ENCODE results near the gene VGLL3.

Gene VGLL3

DNA sequence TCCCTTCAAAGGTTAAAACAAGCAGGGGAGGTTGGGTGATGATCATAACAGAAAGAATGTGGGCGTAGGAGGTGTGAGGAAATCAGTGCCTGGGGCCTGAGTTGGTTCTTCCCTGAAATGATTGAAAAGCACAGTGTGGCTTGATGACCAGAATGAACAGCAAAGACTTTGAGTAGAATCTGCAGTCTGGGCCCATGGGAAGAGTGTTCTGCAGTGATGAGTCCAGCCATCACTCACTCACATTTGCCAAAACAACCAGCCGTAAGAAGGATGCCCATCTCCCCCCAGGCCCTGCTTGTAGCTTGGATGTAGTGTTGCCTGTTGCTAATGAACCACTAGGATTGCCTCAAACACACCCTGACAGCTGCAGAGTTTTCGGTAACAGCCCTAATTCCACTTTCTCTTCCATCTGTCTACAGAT, 67.9 kb downstream of the VGLL3 start:
- no peaks in the 10 kb centered on the region for H3K4me1 ChIP-seq (ENCODE audit: control extremely low read depth in 1 of 4, control insufficient read depth in 4 of 4, insufficient read depth in 4 of 4, low read length in 3 of 4)
- POLR2A ChIA-PET: no interaction called here
- H3K27me3 ChIP-seq (replicated peaks in 2 of 5; ENCODE audit: control insufficient read depth in 4 of 5, insufficient read depth in 5 of 5, low read length in 4 of 5): no peaks in the 10 kb centered on the region
- CTCF ChIA-PET: no interaction called here
- DNase-seq: no peak
- no peaks in the 10 kb centered on the region for H3K9me3 ChIP-seq (ENCODE audit: control extremely low read depth in 1 of 5, control insufficient read depth in 4 of 5, insufficient read depth in 2 of 5, low read depth in 1 of 5, low read length in 4 of 5)
- H3K4me3 ChIP-seq (ENCODE audit: control insufficient read depth in 1 of 7, extremely low read depth in 1 of 7, insufficient read depth in 4 of 7, low read depth in 2 of 7, low read length in 6 of 7): no peak overlapping the region
- H3K27ac ChIP-seq (ENCODE audit: insufficient read depth in 1 of 2, low read depth in 1 of 2, low read length in 2 of 2, poor library complexity in 1 of 2, severe bottlenecking in 2 of 2): no peak overlapping the region
- 58% methylated on average over 2 of the region's 3 CpGs for WGBS (ENCODE audit: insufficient coverage)
- H3K36me3 ChIP-seq (ENCODE audit: control insufficient read depth in 4 of 4, insufficient read depth in 4 of 4, low read length in 3 of 4): no peaks in the 10 kb centered on the region

GRCh38 chr3:86921971-86922680, 68.8 kb downstream of the VGLL3 start:
- no peaks in the 10 kb centered on the region for H3K27me3 ChIP-seq (replicated peaks in 2 of 5; ENCODE audit: control insufficient read depth in 4 of 5, insufficient read depth in 5 of 5, low read length in 4 of 5)
- no peak overlapping the region for H3K4me3 ChIP-seq (ENCODE audit: control insufficient read depth in 1 of 7, extremely low read depth in 1 of 7, insufficient read depth in 4 of 7, low read depth in 2 of 7, low read length in 6 of 7)
- H3K9me3 ChIP-seq (ENCODE audit: control extremely low read depth in 1 of 5, control insufficient read depth in 4 of 5, insufficient read depth in 2 of 5, low read depth in 1 of 5, low read length in 4 of 5): no peaks in the 10 kb centered on the region
- H3K27ac ChIP-seq (ENCODE audit: insufficient read depth in 1 of 2, low read depth in 1 of 2, low read length in 2 of 2, poor library complexity in 1 of 2, severe bottlenecking in 2 of 2): no peak overlapping the region
- H3K36me3 ChIP-seq (ENCODE audit: control insufficient read depth in 4 of 4, insufficient read depth in 4 of 4, low read length in 3 of 4): no peaks in the 10 kb centered on the region
- ChIA-PET CTCF (no interaction called here), POLR2A (no interaction called here)
- H3K4me1 ChIP-seq (ENCODE audit: control extremely low read depth in 1 of 4, control insufficient read depth in 4 of 4, insufficient read depth in 4 of 4, low read length in 3 of 4): no peaks in the 10 kb centered on the region
- WGBS (ENCODE audit: insufficient coverage): no CpG with 5 or more reads among the region's 1 CpG
- DNase-seq: no peak

GRCh38 chr3:86914670-86915069, 76.3 kb downstream of the VGLL3 start:
- Histone ChIP-seq H3K4me1 (ENCODE audit: control extremely low read depth in 1 of 4, control insufficient read depth in 4 of 4, insufficient read depth in 4 of 4, low read length in 3 of 4) (no peaks in the 10 kb centered on the region), H3K27me3 (replicated peaks in 2 of 5; ENCODE audit: control insufficient read depth in 4 of 5, insufficient read depth in 5 of 5, low read length in 4 of 5) (no peaks in the 10 kb centered on the region), H3K4me3 (ENCODE audit: control insufficient read depth in 1 of 7, extremely low read depth in 1 of 7, insufficient read depth in 4 of 7, low read depth in 2 of 7, low read length in 6 of 7) (no peak overlapping the region), H3K27ac (ENCODE audit: insufficient read depth in 1 of 2, low read depth in 1 of 2, low read length in 2 of 2, poor library complexity in 1 of 2, severe bottlenecking in 2 of 2) (no peak overlapping the region), H3K36me3 (ENCODE audit: control insufficient read depth in 4 of 4, insufficient read depth in 4 of 4, low read length in 3 of 4) (no peaks in the 10 kb centered on the region), H3K9me3 (ENCODE audit: control extremely low read depth in 1 of 5, control insufficient read depth in 4 of 5, insufficient read depth in 2 of 5, low read depth in 1 of 5, low read length in 4 of 5) (no peaks in the 10 kb centered on the region)
- ChIA-PET CTCF (no interaction called here), POLR2A (no interaction called here)
- DNase-seq: no peak
- 73% methylated on average over 1 of the region's 3 CpGs for WGBS (ENCODE audit: insufficient coverage)

DNA sequence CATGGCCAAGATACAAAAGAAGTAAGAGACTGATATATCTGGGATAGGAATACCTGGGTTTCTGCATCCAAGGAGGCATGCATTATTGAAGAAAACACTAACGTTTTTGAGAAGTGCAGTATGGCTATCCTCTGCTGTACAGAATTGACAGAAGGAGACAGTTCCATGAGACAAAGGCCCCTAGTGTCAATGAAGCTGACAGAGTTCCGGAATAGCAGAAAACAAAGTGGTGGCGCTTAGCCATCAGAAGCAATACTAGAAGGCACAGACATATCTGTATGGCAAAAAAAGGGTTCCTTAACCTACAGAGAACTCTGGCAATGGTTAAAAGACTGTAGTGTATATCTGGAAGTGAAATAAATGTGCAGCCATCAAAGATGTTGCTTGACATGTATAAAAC, 77.8 kb downstream of the VGLL3 start:
- Histone ChIP-seq H3K27ac (ENCODE audit: insufficient read depth in 1 of 2, low read depth in 1 of 2, low read length in 2 of 2, poor library complexity in 1 of 2, severe bottlenecking in 2 of 2) (no peak overlapping the region), H3K4me1 (ENCODE audit: control extremely low read depth in 1 of 4, control insufficient read depth in 4 of 4, insufficient read depth in 4 of 4, low read length in 3 of 4) (no peaks in the 10 kb centered on the region), H3K27me3 (replicated peaks in 2 of 5; ENCODE audit: control insufficient read depth in 4 of 5, insufficient read depth in 5 of 5, low read length in 4 of 5) (no peaks in the 10 kb centered on the region), H3K36me3 (ENCODE audit: control insufficient read depth in 4 of 4, insufficient read depth in 4 of 4, low read length in 3 of 4) (no peaks in the 10 kb centered on the region), H3K4me3 (ENCODE audit: control insufficient read depth in 1 of 7, extremely low read depth in 1 of 7, insufficient read depth in 4 of 7, low read depth in 2 of 7, low read length in 6 of 7) (no peak overlapping the region), H3K9me3 (ENCODE audit: control extremely low read depth in 1 of 5, control insufficient read depth in 4 of 5, insufficient read depth in 2 of 5, low read depth in 1 of 5, low read length in 4 of 5) (no peaks in the 10 kb centered on the region)
- CTCF ChIA-PET: no interaction called here
- POLR2A ChIA-PET: no interaction called here
- WGBS (ENCODE audit: insufficient coverage): 93% methylated on average over 3 of the region's 3 CpGs
- DNase-seq: no peak

GRCh38 chr3:86895202-86895601, 95.7 kb downstream of the VGLL3 start:
- no CpG with 5 or more reads among the region's 1 CpG for WGBS (ENCODE audit: insufficient coverage)
- H3K36me3 ChIP-seq (ENCODE audit: control insufficient read depth in 4 of 4, insufficient read depth in 4 of 4, low read length in 3 of 4): no peaks in the 10 kb centered on the region
- H3K4me3 ChIP-seq (ENCODE audit: control insufficient read depth in 1 of 7, extremely low read depth in 1 of 7, insufficient read depth in 4 of 7, low read depth in 2 of 7, low read length in 6 of 7): no peak overlapping the region
- H3K27ac ChIP-seq (ENCODE audit: insufficient read depth in 1 of 2, low read depth in 1 of 2, low read length in 2 of 2, poor library complexity in 1 of 2, severe bottlenecking in 2 of 2): no peak overlapping the region
- no peaks in the 10 kb centered on the region for H3K27me3 ChIP-seq (replicated peaks in 2 of 5; ENCODE audit: control insufficient read depth in 4 of 5, insufficient read depth in 5 of 5, low read length in 4 of 5)
- H3K4me1 ChIP-seq (ENCODE audit: control extremely low read depth in 1 of 4, control insufficient read depth in 4 of 4, insufficient read depth in 4 of 4, low read length in 3 of 4): no peaks in the 10 kb centered on the region
- H3K9me3 ChIP-seq (ENCODE audit: control extremely low read depth in 1 of 5, control insufficient read depth in 4 of 5, insufficient read depth in 2 of 5, low read depth in 1 of 5, low read length in 4 of 5): no peaks in the 10 kb centered on the region
- ChIA-PET POLR2A (interaction anchor here (0.6 kb wide), 1 partner anchor 26 kb away, joined by 7 read pairs; no protein-coding TSS in a partner anchor), CTCF (no interaction called here)
- no peak for DNase-seq

GRCh38 chr3:86890741-86891396, 100.1 kb downstream of the VGLL3 start:
- H3K9me3 ChIP-seq (ENCODE audit: control extremely low read depth in 1 of 5, control insufficient read depth in 4 of 5, insufficient read depth in 2 of 5, low read depth in 1 of 5, low read length in 4 of 5): no peaks in the 10 kb centered on the region
- no CpG with 5 or more reads among the region's 1 CpG for WGBS (ENCODE audit: insufficient coverage)
- H3K27me3 ChIP-seq (replicated peaks in 2 of 5; ENCODE audit: control insufficient read depth in 4 of 5, insufficient read depth in 5 of 5, low read length in 4 of 5): no peaks in the 10 kb centered on the region
- H3K4me3 ChIP-seq (ENCODE audit: control insufficient read depth in 1 of 7, extremely low read depth in 1 of 7, insufficient read depth in 4 of 7, low read depth in 2 of 7, low read length in 6 of 7): no peak overlapping the region
- no peaks in the 10 kb centered on the region for H3K4me1 ChIP-seq (ENCODE audit: control extremely low read depth in 1 of 4, control insufficient read depth in 4 of 4, insufficient read depth in 4 of 4, low read length in 3 of 4)
- no peak for DNase-seq
- H3K27ac ChIP-seq (ENCODE audit: insufficient read depth in 1 of 2, low read depth in 1 of 2, low read length in 2 of 2, poor library complexity in 1 of 2, severe bottlenecking in 2 of 2): no peak overlapping the region
- ChIA-PET CTCF (interaction anchor here (0.6 kb wide), 1 partner anchor 1118 kb away, joined by 3 read pairs; no protein-coding TSS in a partner anchor), POLR2A (interaction anchor here (0.5 kb wide), 1 partner anchor 26 kb away, joined by 5 read pairs; no protein-coding TSS in a partner anchor)
- H3K36me3 ChIP-seq (ENCODE audit: control insufficient read depth in 4 of 4, insufficient read depth in 4 of 4, low read length in 3 of 4): no peaks in the 10 kb centered on the region
